SK-N-SH (cell line): ENCODE measurements around the gene TUT1. TPM values are rescaled to one million over a fixed set of nuclear protein-coding genes. Genes with fewer than 3 reads are reported as not detected.

Experiments used
- CTCF ChIA-PET: fragments of 300-600, 350-600 bp; formaldehyde crosslinking; extraction: SDS; loops from one replicate; lab custom pipeline; 2021; lab: Yijun Ruan, JAX
- POLR2A ChIA-PET: fragments of 350-600 bp; sonication (Branson Sonifier 250); formaldehyde crosslinking; extraction: SDS; loops from one replicate; lab custom pipeline; 2020; ENCODE audit warnings: antibody characterized with exemption, inconsistent platforms; lab: Yijun Ruan, JAX
- DNase-seq: peaks from one replicate; pipeline ENCODE4 v3.0.0; 2012
- H2AFZ ChIP-seq: fragments of 200-600 bp; sonication (generic); 2 replicates; pipeline ENCODE4 v1.8.1; 2016; ENCODE audit warnings: antibody characterized with exemption, mild to moderate bottlenecking, low read depth
- H3F3A ChIP-seq: fragments of 200-600 bp; sonication (generic); replicated peaks from 2 replicates; pipeline ENCODE3; 2016; ENCODE audit warnings: antibody characterized with exemption, mild to moderate bottlenecking; ENCODE audit not compliant: insufficient read depth
- H3K27ac ChIP-seq, 2 experiments: fragments of 200-500 bp in 1 of 2; fragments of 200-600 bp in 1 of 2; sonication (Bioruptor generic) in 1 of 2; sonication (generic), shearing (Covaris generic) in 1 of 2; 2 replicates each; pipeline versions ENCODE4 v1.5.1 to v1.6.1; 2014 to 2016; ENCODE audit warnings: low read depth in 2 of 2, inconsistent platforms in 1 of 2, low read length in 1 of 2, mild to moderate bottlenecking in 1 of 2, mixed read lengths in 1 of 2
- H3K27me3 ChIP-seq: fragments of 200-600 bp; sonication (generic), shearing (Covaris generic); 2 replicates; pipeline ENCODE4 v1.6.1; 2016; ENCODE audit warnings: mixed run types; ENCODE audit not compliant: insufficient read depth
- H3K36me3 ChIP-seq, 2 experiments: fragments of 200-500 bp in 1 of 2; fragments of 200-600 bp in 1 of 2; sonication (Bioruptor generic) in 1 of 2; sonication (generic) in 1 of 2; replicated peaks in 1 of 2; 2 replicates each; pipeline versions ENCODE3 to v1.5.1; 2014 to 2016; ENCODE audit warnings: low read length in 1 of 2, mild to moderate bottlenecking in 1 of 2; ENCODE audit not compliant: insufficient read depth in 2 of 2, control insufficient read depth in 1 of 2
- H3K4me1 ChIP-seq, 2 experiments: fragments of 200-500 bp in 1 of 2; fragments of 200-600 bp in 1 of 2; sonication (Bioruptor generic) in 1 of 2; sonication (generic), shearing (Covaris generic) in 1 of 2; 2 replicates each; pipeline versions ENCODE4 v1.5.1 to v1.6.1; 2014 to 2016; ENCODE audit warnings: low read depth in 1 of 2, low read length in 1 of 2, mixed run types in 1 of 2; ENCODE audit not compliant: insufficient read depth in 2 of 2, control insufficient read depth in 1 of 2
- H3K4me2 ChIP-seq: fragments of 200-600 bp; sonication (generic), shearing (Covaris generic); 2 replicates; pipeline ENCODE4 v1.6.1; 2017; ENCODE audit warnings: mixed run types
- H3K4me3 ChIP-seq, 2 experiments: fragments of 200-500 bp in 1 of 2; fragments of 200-600 bp in 1 of 2; sonication (Bioruptor generic) in 1 of 2; sonication (generic), shearing (Covaris generic) in 1 of 2; 2 replicates each; pipeline versions ENCODE4 v1.5.1 to v1.8.1; 2014 to 2016; ENCODE audit warnings: low read depth in 2 of 2, inconsistent platforms in 1 of 2, low read length in 1 of 2, mild to moderate bottlenecking in 1 of 2, mixed read lengths in 1 of 2, moderate library complexity in 1 of 2
- H3K79me2 ChIP-seq: fragments of 200-600 bp; sonication (generic); 2 replicates; pipeline ENCODE4 v1.8.1; 2017; ENCODE audit warnings: mild to moderate bottlenecking; ENCODE audit not compliant: insufficient read depth
- H3K9ac ChIP-seq: fragments of 200-600 bp; sonication (generic); 2 replicates; pipeline ENCODE4 v1.6.1; 2017; ENCODE audit warnings: mixed run types
- H3K9me2 ChIP-seq: fragments of 200-600 bp; sonication (generic); 2 replicates; pipeline ENCODE4 v1.6.1; 2017; ENCODE audit warnings: mixed run types
- H3K9me3 ChIP-seq: fragments of 200-600 bp; sonication (generic); 2 replicates; pipeline ENCODE4 v1.6.1; 2017; ENCODE audit warnings: mixed run types, mild to moderate bottlenecking, moderate library complexity
- H4K20me1 ChIP-seq: fragments of 200-600 bp; sonication (generic); 2 replicates; pipeline ENCODE4 v1.6.1; 2017; ENCODE audit warnings: mild to moderate bottlenecking, mixed run types; ENCODE audit not compliant: insufficient read depth
- CHD2 ChIP-seq: fragments of 150-350 bp; IDR thresholded peaks from 2 replicates; pipeline ENCODE4 v1.6.1; 2018; ENCODE audit warnings: low read length; ENCODE audit not compliant: partially characterized antibody
- EP300 ChIP-seq, 2 experiments: IDR thresholded peaks; 2 replicates each; pipeline versions ENCODE4 v1.4.0 to v1.6.1; 2012; ENCODE audit warnings: borderline replicate concordance in 1 of 2, low read depth in 1 of 2, low read length in 1 of 2
- FOSL2 ChIP-seq: IDR thresholded peaks from 2 replicates; pipeline ENCODE4 v1.4.0; 2012; ENCODE audit warnings: low read depth, mild to moderate bottlenecking, moderate library complexity, borderline replicate concordance
- FOXM1 ChIP-seq: IDR thresholded peaks from 2 replicates; pipeline ENCODE4 v1.4.0; 2012; ENCODE audit warnings: low read depth, mild to moderate bottlenecking
- GABPA ChIP-seq: IDR thresholded peaks from 2 replicates; pipeline ENCODE4 v1.4.0; 2012; ENCODE audit warnings: low read depth, mild to moderate bottlenecking
- IRF3 ChIP-seq: fragments of 150-350 bp; IDR thresholded peaks from 2 replicates; pipeline ENCODE4 v1.6.1; 2016; ENCODE audit warnings: mild to moderate bottlenecking, low read depth, low read length
- JUND ChIP-seq: IDR thresholded peaks from 2 replicates; pipeline ENCODE4 v1.4.0; 2012
- MEF2A ChIP-seq: IDR thresholded peaks from 2 replicates; pipeline ENCODE4 v1.4.0; 2012; ENCODE audit warnings: low read depth, borderline replicate concordance
- MXI1 ChIP-seq: IDR thresholded peaks from 2 replicates; pipeline ENCODE4 v1.6.1; 2012; ENCODE audit warnings: mild to moderate bottlenecking, low read depth, low read length, improper control_type of control experiment
- NFIC ChIP-seq: IDR thresholded peaks from 2 replicates; pipeline ENCODE4 v1.4.0; 2012; ENCODE audit warnings: borderline replicate concordance
- NRF1 ChIP-seq: IDR thresholded peaks from 2 replicates; pipeline ENCODE4 v1.6.1; 2012; ENCODE audit warnings: low read depth, mild to moderate bottlenecking, low read length
- PBX3 ChIP-seq: IDR thresholded peaks from 2 replicates; pipeline ENCODE4; 2012
- POLR2AphosphoS5 ChIP-seq: IDR thresholded peaks from 2 replicates; pipeline ENCODE4 v1.6.1; 2012; ENCODE audit warnings: low read depth, low read length
- RAD21 ChIP-seq: IDR thresholded peaks from 2 replicates; pipeline ENCODE4 v1.6.1; 2012; ENCODE audit warnings: mild to moderate bottlenecking, low read length
- RFX5 ChIP-seq: IDR thresholded peaks from 2 replicates; pipeline ENCODE4 v1.6.1; 2012; ENCODE audit warnings: mild to moderate bottlenecking, improper control_type of control experiment, low read length
- RXRA ChIP-seq: IDR thresholded peaks from 2 replicates; pipeline ENCODE4 v1.4.0; 2012; ENCODE audit warnings: low read depth, mild to moderate bottlenecking, borderline replicate concordance
- SIN3A ChIP-seq: IDR thresholded peaks from 2 replicates; pipeline ENCODE4 v1.6.1; 2012; ENCODE audit warnings: low read depth, mild to moderate bottlenecking, low read length, moderate library complexity, borderline replicate concordance
- SMC3 ChIP-seq: IDR thresholded peaks from 2 replicates; pipeline ENCODE4 v1.6.1; 2012; ENCODE audit warnings: low read depth, low read length, improper control_type of control experiment
- TCF12 ChIP-seq: IDR thresholded peaks from 2 replicates; pipeline ENCODE4 v1.4.0; 2012
- USF1 ChIP-seq: IDR thresholded peaks from 2 replicates; pipeline ENCODE4 v1.4.0; 2012; ENCODE audit warnings: low read depth, borderline replicate concordance
- YY1 ChIP-seq: IDR thresholded peaks from 2 replicates; pipeline ENCODE4 v1.4.0; 2012; ENCODE audit warnings: low read depth, mild to moderate bottlenecking
- WGBS: methylation state at CpG from one replicate; pipeline ENCODE4 v1.1.6; 2017; ENCODE audit warnings: low lambda C conversion rate; 5-methylcytosine and 5-hydroxymethylcytosine counted together
- polyA plus RNA-seq, 3 experiments: library from polyadenylated mRNA; depleted of rRNA; stranded (reverse); fragments of >200 nt; gene quantifications; 2 replicates each; pipeline ENCODE4 v1.2.3, GENCODE V29; 2012
- TF ChIP-seq, protein P1 (sequence below): IDR thresholded peaks from 2 replicates; pipeline ENCODE4 v1.4.0; 2012; ENCODE audit warnings: low read depth, borderline replicate concordance
- TF ChIP-seq, protein P2 (sequence below): fragments of 200-600 bp; sonication (generic); IDR thresholded peaks from 2 replicates; pipeline ENCODE4 v1.6.1; 2017; ENCODE audit warnings: antibody characterized with exemption, mild to moderate bottlenecking, moderate library complexity

TUT1 gene
- polyA plus RNA-seq, 1 of the 3 experiments (the other 2 are of a cell fraction), result 27.3 TPM

DNA sequence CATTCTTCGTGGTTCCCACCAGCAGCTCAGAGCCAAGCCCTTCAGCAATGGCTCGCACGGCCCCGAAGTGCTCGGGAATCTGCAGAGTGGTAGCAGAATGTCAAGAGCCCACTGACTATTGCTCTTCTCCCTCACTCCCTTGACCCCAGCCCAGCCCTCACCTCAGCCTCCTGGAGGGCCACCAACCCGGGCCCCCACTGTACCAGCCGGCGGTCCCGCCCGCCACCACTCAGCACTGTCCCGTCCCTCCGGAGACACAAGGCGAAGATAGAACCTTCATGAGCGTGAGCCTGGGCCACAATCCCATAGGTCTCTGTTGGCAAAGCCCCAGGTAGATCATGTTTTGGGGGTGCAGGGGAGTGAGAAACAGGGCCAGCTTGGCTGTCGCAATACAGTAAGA lies 14.6 kb upstream of the TUT1 start (continued):
- TF ChIP-seq IRF3 (no peak), POLR2AphosphoS5 (no peak), RAD21 (no peak), RFX5 (no peak), SIN3A (no peak)

DNA sequence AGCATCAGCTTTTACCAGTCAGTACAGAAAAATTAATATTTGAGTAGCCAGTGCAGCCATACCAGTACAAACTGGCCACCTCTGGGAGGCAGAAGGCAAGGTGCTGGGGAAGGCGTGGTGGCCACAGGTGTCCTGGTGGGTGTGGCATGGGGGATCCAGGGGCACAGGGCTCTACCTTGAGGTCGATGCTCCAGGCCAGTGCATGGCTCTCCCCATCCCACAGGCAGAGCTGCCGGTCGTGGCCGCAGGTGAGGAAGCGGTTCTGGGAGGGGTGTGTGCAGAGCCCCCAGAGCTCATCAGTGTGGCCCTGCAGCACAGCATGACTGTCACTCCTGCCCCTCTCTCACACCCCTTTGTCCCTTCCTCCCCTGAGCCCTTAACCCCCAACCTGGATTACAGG lies 14.1 kb upstream of the TUT1 start:
- H3K4me3 ChIP-seq, result no peak overlapping the region
- CTCF ChIA-PET, result no interaction called here
- no peak overlapping the region for H3K9ac ChIP-seq
- H3F3A ChIP-seq, result peaks cover 6% of the 10 kb centered on the region
- H3K9me2 ChIP-seq, result no peaks in the 10 kb centered on the region
- TF ChIP-seq NRF1 (no peak), MEF2A (no peak), FOXM1 (no peak), EP300 (IDR thresholded peaks at IDR 0.05; ENCODE audit: borderline replicate concordance in 1 of 2, low read depth in 1 of 2, low read length in 1 of 2) (no peak), PBX3 (no peak), JUND (no peak), FOSL2 (no peak), CHD2 (no peak), RAD21 (no peak), USF1 (no peak), TCF12 (no peak), YY1 (no peak), NFIC (no peak), POLR2AphosphoS5 (no peak), SMC3 (no peak), MXI1 (no peak), GABPA (no peak), RXRA (no peak)
- TF ChIP-seq, protein P1, sequence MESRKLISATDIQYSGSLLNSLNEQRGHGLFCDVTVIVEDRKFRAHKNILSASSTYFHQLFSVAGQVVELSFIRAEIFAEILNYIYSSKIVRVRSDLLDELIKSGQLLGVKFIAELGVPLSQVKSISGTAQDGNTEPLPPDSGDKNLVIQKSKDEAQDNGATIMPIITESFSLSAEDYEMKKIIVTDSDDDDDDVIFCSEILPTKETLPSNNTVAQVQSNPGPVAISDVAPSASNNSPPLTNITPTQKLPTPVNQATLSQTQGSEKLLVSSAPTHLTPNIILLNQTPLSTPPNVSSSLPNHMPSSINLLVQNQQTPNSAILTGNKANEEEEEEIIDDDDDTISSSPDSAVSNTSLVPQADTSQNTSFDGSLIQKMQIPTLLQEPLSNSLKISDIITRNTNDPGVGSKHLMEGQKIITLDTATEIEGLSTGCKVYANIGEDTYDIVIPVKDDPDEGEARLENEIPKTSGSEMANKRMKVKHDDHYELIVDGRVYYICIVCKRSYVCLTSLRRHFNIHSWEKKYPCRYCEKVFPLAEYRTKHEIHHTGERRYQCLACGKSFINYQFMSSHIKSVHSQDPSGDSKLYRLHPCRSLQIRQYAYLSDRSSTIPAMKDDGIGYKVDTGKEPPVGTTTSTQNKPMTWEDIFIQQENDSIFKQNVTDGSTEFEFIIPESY, result no peak
- TF ChIP-seq, protein P2, sequence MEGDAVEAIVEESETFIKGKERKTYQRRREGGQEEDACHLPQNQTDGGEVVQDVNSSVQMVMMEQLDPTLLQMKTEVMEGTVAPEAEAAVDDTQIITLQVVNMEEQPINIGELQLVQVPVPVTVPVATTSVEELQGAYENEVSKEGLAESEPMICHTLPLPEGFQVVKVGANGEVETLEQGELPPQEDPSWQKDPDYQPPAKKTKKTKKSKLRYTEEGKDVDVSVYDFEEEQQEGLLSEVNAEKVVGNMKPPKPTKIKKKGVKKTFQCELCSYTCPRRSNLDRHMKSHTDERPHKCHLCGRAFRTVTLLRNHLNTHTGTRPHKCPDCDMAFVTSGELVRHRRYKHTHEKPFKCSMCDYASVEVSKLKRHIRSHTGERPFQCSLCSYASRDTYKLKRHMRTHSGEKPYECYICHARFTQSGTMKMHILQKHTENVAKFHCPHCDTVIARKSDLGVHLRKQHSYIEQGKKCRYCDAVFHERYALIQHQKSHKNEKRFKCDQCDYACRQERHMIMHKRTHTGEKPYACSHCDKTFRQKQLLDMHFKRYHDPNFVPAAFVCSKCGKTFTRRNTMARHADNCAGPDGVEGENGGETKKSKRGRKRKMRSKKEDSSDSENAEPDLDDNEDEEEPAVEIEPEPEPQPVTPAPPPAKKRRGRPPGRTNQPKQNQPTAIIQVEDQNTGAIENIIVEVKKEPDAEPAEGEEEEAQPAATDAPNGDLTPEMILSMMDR, result no peak
- no peak for DNase-seq
- H3K9me3 ChIP-seq, result no peaks in the 10 kb centered on the region
- H2AFZ ChIP-seq, result no peak overlapping the region
- 95% methylated on average over 4 of the region's 6 CpGs for WGBS
- peaks cover 0 to 6% of the 10 kb centered on the region in 2 experiments; a peak in 1 of 4 replicates for H3K4me1 ChIP-seq
- peaks cover 16% of the 10 kb centered on the region for H3K79me2 ChIP-seq
- no peaks in the 10 kb centered on the region for H3K27me3 ChIP-seq
- no peak overlapping the region for H3K4me2 ChIP-seq
- no peak overlapping the region for H3K27ac ChIP-seq
- POLR2A ChIA-PET, result interaction anchor here (1.5 kb wide), 1 partner anchor 16 kb away, joined by 3 read pairs; no protein-coding TSS in a partner anchor
- H4K20me1 ChIP-seq, result no peaks in the 10 kb centered on the region
- H3K36me3 ChIP-seq, result peaks cover 21 to 26% of the 10 kb centered on the region in 2 experiments
